HG03520 (cell line): ENCODE measurements around the gene TMEM106C.

Experiments used
- ATAC-seq: cut with Tn5 transposase; IDR thresholded peaks from one replicate; pipeline ENCODE4 v1.9.1; 2021; ENCODE audit warnings: mild to moderate bottlenecking, moderate library complexity; ENCODE audit not compliant: unreplicated experiment

Gene TMEM106C

DNA sequence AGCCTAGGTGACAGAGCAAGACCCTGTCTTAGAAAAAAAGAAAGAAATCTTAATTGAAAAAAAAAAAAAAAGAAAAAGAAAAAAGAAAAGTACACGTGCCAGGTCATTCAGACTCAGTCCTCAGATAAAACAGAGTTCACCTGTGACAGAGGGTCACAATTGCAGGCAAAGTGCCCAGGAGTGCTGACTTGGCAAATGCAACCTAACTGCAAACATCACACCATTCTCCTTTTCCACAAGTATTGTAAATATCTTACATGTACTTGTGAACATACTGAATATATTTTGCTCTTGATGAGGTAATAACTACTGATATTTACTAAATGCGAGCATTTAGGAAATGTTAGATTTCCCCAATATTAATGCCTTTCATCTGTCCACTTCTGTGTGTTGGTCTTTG lies 49.9 kb downstream of the TMEM106C start:
- no peak for ATAC-seq

- no peak for ATAC-seq
These were observed 51.7 kb downstream of the TMEM106C start for GRCh38 chr12:48015129-48015528.

- no peak for ATAC-seq
These were observed 52.6 kb downstream of the TMEM106C start for GRCh38 chr12:48015954-48016353.

- ATAC-seq, result no peak
These were observed 53.1 kb downstream of the TMEM106C start for GRCh38 chr12:48016373-48017020.

DNA sequence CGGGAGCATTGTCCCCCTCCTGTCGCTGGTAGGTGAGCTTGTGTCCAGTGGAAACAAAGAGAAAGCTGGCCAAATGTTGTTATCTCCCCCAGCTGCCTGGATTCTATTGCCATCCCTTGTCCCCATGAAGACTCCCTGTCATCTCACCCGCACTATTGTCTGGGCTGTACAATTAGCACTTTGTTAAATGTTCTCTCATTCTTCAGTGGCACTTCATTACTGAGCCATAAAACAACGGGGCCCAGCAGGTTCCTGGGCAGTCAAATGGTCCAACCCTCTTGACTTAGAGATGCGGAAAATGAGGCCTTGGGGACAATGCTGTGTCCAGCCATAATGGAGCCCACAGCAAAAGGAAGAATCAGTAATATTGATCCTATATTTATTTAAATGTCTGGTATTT lies 54.1 kb downstream of the TMEM106C start:
- ATAC-seq, result no peak

DNA sequence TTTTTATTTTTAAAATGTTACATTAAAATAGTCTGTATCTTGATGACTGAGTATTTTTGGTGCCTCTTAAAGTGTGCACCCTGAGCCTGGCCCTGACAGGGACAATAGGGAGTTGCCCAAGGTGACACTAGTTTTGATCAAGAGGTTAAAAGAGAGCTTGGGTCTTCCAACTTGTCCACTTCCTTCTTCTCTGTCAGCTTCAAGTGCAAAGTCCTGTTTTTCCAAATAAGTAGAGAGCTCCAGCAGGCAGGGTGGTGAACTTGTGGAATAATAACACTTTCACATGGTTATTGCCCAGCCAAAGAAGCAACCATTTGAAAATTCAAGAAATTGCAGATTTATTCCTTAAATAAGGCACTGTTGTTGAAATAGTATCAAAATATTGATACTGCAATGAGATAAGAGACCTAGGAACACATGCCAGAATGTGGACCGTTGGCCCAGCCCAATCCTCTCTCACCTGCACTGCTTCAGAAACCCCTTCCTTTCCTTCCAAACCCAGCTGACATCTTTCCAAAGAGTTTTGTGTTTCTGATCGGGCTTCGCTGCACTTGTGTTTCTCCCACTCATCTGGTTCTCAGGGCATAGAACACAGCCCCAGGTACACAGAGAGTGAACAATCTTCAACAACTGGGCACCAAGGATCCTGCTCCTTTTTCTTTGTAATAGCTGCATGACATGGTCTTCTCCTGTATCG lies 54.7 kb downstream of the TMEM106C start:
- ATAC-seq, result no peak
